NCI-H1092 treated with DMSO at 0.1 percent for 48 hours (cell line): ENCODE results near the gene NCAM2.

Experiments used
- DNase-seq: peaks from one replicate; lab custom pipeline; 2025; lab: John Stamatoyannopoulos, UW

NCAM2 gene

DNA sequence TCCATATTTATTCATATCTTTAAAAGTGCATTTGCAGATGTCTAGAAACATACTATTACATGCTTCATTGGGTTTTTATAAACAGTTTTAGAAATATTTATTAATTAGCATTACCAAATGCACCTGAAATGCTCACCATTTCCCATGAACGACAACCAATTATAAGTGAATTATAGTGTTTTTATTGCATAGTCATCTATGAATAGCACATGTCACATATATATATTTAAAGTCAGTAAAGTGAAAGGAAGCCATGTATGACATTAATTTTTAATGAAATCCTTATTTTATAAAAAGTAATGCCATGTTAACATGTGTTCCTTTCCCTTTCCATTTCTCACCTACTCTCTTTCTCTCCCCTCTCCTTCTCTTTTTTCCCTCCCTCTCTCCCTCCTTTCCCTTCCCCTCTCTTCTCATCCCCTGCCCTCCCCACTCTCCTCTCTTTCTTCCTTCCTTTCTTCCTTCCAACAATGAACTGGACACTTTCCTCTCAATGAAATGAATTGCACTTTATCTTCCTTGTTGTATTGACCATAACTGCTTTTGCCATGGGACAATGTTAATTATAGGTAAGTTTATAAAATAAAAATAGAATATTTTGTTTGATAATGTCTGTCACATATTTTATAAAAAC is 179.3 kb downstream of the NCAM2 start:
- no peak for DNase-seq

DNA sequence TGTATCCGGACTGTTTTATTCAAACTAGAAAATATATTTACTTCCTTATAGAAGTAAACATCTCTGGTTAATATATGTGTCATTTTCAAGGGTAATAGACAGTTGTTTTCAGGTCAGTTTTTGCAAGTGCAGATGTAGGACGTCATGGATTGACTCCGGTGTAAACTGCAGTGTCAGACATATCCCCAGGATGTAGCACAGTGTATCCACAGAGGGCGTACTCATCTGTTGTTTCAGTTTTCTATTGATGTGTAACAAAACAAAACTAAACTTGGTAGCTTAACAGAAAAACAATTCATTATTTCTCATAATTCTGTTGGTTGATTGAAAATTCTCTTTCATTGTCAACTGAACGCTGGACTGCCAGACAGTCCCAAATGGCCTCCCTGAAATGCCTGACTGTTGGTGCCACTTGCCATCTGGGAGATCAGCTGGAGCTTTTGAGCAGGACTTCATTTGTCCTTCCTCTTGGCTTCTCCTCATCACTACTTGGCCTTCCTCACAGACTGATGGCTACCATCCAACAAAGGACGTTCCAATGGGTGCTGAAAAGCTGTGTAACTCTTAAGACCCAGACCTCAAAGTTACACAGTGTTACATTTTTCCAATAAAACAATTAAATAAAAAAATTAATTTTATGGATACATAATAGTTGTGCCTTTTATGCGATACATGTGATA is 181.6 kb downstream of the NCAM2 start:
- DNase-seq, result no peak

DNA sequence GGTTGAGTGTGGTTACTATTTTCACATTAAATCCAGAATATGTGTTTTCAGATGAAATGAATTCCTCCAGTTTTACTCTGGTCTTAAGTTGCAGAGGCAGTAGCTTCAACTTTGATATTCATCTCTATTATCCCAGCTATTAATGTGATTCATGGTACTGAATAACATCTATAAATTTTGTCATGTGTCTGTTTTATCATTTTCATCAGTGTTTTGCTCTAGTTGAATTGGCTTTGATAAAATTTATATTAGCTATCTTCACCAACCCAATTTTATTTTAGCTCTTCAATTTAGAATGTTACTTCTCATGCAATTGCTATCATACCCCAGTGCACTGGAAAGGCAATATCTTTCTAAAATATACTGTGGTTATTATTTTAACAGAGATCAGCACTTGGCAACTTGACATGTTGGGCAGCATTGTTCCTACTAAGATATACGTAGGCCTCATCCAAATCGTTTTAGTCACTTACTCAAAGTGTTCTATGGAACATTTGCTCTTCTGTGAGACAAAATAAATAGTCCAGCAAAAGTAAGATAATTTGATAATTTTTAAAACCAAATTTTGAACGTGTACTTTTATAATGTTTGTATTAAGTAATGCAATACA is 184.3 kb downstream of the NCAM2 start:
- no peak for DNase-seq

DNA sequence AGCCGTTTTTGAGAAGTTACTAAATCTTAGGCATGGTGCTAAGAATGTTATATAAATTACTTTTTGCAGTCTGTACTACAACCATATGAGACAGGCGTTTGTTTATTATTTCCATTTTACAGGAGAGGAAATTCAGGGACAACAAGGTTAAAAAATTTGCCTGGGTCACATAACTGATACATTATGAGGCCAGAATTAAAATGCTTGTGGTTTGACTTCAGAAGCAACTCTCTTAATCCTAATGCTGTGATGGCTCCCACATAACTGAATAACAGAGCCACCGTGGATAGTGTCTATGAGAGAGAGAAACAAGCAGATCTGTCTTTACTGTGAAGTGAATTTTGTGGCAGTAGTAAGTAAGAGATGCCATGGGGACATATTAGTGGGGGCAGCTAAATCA is 184.9 kb downstream of the NCAM2 start:
- DNase-seq, result no peak

DNA sequence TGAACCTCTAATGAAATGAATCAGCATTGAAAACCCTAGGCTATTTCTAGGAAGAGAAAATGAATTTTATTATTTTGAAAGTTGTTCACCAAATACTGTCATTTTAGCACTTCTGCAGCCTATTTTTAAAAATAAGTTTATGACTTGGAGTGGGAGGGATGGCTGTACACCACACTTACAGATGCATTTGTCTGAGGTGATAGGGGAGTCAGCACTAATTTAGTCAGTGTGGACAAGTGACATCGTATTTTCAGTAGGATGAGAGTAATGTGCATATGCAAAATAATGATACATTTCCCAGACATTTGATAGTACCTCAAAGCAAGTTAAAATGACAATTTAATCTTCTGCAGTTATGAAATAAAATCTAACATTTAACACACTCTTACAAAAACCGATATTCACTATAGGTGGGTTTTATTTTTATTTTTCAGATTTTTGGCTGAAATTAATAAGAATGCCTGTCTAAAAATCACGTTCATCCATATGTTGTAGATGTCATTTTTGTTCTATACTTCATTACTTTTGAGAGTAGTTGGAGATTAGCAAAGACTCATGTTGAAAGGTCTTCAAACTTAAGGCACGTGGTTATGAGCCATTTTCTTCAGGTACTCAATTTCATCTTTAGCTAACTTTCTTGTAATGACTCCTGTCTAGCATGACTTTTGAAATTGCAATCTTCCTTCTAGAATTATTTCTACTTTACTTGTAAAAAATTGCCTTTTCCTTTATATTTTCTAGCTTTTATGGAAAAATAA is 186.7 kb downstream of the NCAM2 start:
- no peak for DNase-seq

DNA sequence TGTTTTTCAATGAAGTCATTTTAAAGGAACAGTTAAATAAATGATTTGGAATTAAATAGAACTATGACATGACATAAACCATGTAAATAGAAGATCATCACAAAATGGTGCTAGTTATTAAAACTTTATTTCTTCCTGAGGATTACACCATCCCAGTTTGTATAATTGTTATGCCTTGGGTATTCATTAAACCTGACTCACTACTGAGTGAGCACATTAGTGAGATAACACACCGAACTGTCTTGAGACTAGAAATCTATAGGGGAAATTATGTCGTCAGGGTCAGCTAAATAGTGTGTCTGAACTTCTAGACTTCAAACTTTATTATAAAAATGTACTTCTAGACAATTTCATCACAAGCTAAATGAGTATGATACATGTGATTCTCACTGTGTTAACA is 189.4 kb downstream of the NCAM2 start:
- DNase-seq, result no peak

DNA sequence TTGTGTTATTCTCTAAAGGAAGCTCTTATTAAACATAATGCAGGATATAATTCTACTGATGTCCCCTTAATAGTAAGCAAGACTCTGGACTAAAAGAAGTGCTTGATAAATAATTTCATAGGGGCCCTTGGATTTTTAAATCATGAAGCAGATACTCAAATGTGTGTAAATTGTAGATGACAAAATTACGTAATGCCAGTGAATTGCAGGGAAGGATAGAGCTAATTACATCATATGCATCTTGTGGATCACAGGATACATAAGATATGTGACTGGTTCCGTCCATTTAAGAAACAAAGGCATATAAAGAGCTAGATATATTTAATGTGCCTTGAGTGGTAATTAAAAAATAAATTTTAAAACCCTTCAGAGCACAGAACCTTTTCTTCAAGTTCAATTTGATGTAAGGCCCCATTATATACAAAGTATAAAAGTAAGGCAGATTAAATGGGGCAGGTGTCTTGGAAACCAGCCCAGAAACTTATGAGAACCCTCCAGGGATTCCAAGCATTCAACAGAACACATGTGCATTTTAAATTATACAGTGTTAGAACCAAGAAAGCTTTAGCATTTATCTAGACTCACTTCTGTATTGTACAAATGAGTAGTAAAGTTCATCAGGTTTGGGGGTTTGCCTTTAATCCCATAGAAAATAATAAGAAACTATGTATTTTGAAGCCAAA is 190.4 kb downstream of the NCAM2 start:
- DNase-seq, result peak; percentile 22

DNA sequence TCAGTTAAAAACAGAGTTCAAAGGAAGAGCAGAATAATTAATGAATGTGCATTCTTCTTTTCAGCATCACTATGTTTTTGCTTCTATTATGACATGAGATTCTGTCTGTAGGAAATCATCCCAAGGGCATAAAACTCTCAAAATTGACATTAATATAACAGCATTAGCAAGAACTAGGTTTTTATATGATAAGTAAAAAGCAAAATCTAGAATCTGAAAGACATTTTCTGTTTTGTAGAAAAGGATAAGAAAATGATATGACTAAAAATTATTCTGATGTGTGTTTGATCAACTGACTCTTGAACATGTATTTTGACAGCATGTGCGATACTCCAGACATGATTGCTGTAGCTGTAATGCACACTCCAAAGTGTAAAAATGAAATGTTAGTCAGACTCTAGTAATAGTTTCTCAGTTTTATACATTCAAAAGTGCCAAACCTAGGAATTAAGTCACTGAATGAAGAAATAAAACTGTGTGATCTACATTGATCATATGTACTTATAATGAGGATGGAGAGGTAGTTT is 197.3 kb downstream of the NCAM2 start:
- DNase-seq, result no peak

DNA sequence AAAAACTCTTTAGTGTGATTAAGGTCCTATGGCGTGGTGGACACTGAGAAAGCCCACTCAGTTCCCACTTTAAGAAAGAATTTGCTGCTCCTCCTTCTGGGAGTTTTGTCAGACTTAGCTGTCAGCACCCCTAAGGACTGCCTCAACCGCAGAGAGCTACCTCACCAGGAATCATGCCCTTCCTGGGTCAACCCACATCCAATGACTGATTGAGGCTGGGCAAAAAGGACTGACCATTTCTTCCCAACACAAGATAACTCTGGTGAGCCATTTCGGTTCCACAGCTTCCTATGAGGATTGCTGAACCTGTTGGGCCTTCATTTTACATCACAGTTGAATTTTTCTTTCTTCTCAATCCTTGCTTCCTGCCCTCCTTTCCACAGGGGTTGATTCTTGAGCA is 197.9 kb downstream of the NCAM2 start:
- DNase-seq, result no peak

DNA sequence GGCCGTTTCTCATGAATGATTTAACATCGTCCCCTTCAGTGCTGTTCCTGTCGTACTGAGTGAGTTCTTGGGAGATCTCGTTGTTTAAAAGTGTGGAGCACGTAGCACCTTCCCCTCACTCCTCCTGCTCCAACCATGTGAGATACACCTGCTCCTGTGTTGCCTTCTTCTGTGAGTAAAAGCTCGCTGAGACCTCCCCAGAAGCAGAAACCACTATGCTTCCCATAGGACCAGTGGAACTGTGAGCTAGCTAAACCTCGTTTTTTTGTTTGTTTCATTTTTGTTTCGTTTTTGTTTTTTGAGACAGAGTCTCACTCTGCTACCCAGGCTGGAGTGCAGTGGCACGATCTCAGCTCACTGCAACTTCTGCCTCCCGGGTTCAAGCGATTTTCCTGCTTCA is 198.6 kb downstream of the NCAM2 start:
- no peak for DNase-seq

DNA sequence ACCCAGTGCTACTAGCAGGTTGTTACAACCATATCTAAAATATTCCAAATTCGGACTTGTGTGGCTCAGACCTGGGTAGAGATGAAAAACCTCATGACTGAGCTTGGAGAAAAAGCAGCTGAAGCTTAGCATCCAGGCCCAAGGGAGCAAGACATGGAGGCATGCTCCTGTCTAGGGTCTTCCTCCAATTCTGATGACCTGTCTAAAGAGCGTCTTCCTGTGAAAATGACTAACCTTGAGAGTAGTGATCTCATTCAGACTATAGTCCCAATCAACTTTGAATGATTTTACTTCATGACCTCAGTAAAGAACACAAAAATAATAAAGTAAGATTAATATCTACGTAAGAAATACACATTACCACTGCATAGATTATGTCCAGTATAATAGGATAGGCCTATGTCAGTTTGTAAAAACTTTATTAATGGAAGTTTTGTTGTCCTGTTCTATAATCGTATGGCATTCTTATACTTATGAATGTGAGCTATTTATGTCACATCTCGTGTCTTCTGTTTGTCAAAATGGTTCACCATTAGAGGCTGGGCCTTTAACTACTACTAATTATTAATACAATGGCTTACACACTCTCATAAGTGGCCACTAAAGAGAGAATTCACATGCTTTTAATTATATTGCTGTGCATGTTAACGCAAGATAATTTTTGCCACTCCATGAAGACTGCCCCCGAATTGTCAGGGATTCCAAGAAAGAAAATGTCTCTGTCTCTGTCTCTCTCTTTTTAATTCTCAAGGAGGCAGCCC is 201.3 kb downstream of the NCAM2 start:
- DNase-seq, result no peak

DNA sequence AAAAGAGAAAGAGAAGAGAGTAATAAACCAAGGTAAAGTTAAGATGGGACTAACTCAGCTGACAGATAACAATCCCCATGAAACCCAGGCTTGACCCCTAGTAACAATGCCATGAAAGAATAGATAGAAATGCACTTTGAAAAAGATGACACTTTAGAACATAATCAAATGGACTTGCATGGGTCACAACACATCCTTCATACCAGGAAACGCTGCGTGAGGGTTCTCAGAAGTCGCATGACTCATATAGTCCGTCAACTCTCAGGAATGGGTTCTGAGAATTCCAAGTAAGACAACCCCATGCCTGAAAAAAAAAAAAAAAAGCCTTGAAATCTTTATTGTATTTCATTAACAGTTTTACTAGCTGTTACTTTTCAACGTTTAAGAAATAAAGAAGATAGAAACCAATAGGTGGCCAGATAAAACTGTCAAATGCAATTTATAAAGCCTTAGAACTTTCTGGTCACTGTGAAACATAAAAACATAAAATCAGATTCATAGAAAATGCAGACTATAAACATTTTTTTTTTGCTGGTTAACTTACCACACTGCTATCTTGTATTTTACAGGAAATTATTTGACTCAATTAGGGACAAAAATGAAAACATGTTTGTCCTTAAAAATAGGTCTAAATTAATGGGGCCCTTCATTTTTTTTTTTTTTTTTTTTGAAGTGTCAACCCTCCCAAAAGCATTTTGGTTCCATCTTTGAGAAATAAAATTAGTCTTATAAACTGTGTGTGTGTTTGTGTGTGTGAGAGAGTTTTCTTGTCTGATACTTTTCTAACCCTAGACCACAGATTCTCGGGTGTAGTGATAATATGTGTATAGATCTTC is 202.1 kb downstream of the NCAM2 start:
- no peak for DNase-seq

DNA sequence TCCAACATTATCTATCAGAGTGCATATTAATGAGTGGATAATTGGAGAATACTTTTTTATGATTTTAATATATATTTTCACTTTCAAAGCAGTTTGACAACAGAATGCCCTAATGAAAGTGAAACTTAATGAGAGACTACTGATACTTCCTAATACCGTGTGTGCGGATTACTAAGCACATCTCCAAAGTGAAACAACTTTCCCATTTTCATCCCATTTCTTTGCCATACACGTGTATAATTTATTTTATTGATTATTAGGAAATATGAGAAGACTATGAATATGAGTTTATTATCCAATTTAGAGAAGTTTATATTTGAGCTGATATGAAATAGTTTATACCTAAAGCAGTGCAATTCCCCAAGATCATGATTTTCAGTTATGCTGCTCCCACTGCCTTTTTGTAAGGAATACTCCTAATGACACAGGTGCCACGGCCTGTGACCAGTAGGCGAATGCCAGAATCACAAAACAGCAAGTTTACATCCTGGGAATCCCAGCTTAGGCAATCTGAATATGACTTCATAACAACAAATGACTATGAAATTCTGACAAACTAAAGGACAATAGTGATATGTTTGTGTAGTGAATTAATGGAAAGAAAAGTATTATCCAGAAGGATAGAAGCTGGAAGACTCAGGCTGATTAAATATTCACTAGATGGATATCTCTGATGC is 202.9 kb downstream of the NCAM2 start:
- no peak for DNase-seq

DNA sequence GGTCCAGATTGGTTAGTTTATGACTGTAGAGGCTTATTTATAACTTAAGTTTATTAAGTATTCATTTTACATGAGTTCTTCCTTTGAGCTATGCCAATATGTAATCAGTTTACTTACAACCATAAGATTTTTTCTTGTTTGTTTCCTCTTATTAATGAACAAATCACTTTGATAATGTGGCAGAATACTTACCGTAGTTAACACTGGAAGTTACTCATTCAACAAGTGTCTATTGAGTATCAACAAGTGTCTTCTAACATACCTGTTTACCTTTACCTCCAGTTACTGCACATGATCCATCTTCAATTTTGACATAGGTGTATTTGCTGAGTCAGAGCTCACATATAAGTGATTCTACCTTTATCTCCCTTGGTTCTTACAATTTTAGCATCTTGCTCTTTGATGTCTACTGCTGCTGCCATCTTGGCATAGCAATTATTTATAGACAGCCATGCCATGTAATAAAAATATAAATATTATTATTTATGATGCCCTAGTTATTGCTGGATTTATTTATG is 205.7 kb downstream of the NCAM2 start:
- DNase-seq, result no peak

DNA sequence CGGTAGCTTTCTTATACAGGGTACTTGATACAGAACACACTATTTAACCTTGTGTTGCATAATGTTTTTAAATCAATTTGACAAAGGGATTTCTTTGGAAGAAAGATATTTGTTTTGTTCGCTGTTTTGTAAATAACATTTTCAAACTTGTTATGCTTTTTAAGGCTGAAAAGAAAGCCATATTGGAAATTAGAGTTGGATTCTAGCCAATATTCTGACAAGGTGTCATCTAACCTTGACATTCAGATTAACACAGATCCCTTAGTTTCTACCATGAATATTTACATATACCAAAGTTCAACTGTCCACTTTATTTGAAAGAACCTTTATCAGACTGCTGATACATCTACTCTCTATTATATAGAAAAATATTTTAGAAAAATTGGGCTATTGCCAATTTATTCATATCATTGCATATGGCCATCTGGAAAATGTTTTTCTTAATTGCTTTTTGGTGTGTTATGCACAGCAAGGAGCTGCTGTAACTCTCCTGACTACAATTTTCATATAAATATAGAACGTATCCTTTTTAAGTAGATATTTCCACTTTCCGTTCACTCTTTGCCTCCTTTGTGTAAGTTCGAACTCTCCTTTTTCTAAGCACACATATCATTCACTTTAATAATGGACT is 206.3 kb downstream of the NCAM2 start:
- no peak for DNase-seq

DNA sequence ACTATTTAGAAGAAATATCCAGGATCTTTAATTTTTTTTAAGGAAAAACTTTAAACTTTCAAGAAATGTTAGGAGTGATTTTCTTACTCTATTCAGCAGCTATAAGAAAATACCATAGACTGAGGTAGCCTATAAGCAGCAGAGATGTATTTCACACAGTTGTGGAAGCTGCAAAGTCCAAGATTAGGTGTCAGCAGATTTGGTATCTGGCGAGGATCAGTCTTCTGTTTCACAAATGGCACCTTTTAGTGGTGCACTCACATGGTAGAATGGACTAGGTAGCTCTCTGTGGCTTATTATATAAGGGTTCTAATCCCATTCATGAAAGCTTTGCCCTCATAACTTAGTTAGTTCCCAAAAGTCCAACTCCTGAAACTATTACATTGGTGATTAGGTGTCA is 207.4 kb downstream of the NCAM2 start:
- DNase-seq, result no peak

DNA sequence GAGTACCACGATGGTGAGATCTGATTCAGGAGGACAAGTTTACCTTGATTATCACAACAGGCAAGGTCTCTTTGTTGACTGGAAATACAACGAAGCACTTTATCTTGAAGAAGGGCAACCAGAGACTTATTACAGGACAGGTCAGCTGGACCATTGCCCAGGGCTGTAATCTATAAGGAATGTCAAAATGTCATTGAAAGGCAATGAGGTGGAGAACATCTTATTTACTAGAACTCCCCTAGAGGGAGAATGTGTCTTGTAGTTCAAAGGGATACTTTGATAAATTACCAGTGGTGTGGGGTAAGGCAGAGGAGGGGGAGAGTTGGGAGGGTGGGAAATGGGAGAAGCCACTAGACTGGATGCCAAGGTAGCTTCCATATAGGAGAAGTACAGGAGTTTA is 212.3 kb downstream of the NCAM2 start:
- no peak for DNase-seq

DNA sequence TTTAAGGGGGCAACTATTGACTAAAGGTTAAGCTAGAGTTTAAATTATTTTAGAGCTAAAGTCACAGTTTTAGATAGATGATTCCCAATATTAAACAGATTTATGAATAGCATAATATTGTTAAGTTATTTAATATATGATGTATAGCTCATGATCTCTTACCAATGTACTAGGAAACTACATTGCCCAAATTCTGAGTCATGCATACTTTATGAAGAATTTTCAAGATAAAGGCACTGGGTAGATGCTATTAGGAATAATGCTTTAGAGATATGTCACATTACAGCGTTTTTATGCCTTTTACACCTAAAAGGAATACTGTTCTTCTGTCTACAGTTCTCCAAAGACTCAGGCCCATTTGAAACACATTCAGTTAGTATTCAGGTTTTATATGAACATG is 215.1 kb downstream of the NCAM2 start:
- no peak for DNase-seq

DNA sequence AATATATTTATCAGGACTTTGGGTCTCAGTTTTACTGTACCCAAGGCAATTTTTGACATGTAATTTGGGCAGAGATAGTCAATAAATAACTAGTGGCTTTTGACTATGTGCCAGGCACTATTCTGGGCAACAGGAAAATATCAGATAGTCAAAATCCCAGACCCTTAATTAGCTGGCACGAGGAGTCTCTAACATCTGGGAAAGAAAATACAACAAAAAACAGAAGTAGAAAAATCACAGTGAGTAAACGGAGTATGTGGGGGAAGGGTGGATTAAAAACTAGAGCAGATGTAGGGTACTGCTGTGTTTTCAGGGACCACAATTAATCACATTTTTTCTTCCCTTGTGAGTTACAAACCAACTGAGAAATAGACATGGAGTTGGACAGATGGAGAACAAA is 217.8 kb downstream of the NCAM2 start:
- DNase-seq, result no peak
